Common myeloid progenitor, CD34-positive (primary cell): Measurements from ENCODE around the gene TIMM17B.
"Not testable (repeated sequence)": the region's sequence is repeated elsewhere in the genome, so short reads cannot be mapped to it uniquely, and the experiment has no call there.

Experiments
- CTCF ChIA-PET: fragments of 350-600 bp; sonication (Branson Sonifier 250); formaldehyde crosslinking; loops from one replicate; lab custom pipeline; 2021; ENCODE audit warnings: antibody characterized with exemption; lab: Charles Lee
- POLR2A ChIA-PET: fragments of 350-600 bp; sonication (Branson Sonifier 250); formaldehyde crosslinking; loops from one replicate; lab custom pipeline; 2021; ENCODE audit warnings: antibody characterized with exemption; lab: Charles Lee
- DNase-seq, 3 donors: peaks; one replicate each; pipeline versions ENCODE4 v3.0.0 to v3.0.0-alpha.2; 2013
- H3K27ac ChIP-seq, 2 experiments: 1 replicate in 1 of 2; 2 replicates in 1 of 2; pipeline ENCODE4 v1.7.0; 2013; ENCODE audit warnings: inconsistent platforms in 2 of 2, low read length in 2 of 2, mild to moderate bottlenecking in 2 of 2, low read depth in 1 of 2, moderate library complexity in 1 of 2; ENCODE audit not compliant: severe bottlenecking in 2 of 2, insufficient read depth in 1 of 2, poor library complexity in 1 of 2
- H3K27me3 ChIP-seq, 5 experiments: replicated peaks in 2 of 5; 1 replicate in 3 of 5; 2 replicates in 2 of 5; pipeline versions ENCODE4 v1.6.1 to v1.7.0; 2013; ENCODE audit warnings: low read length in 4 of 5, mild to moderate bottlenecking in 2 of 5, moderate library complexity in 2 of 5, inconsistent platforms in 1 of 5; ENCODE audit not compliant: insufficient read depth in 5 of 5, control insufficient read depth in 4 of 5
- H3K36me3 ChIP-seq, 4 experiments: 1 replicate in 2 of 4; 2 replicates in 2 of 4; pipeline versions ENCODE4 v1.6.1 to v1.7.0; 2013; ENCODE audit warnings: low read length in 3 of 4, control low read depth in 1 of 4, mild to moderate bottlenecking in 1 of 4; ENCODE audit not compliant: control insufficient read depth in 4 of 4, insufficient read depth in 4 of 4
- H3K4me1 ChIP-seq, 4 experiments: 1 replicate in 3 of 4; 2 replicates in 1 of 4; pipeline versions ENCODE4 v1.6.1 to v1.7.1; 2013; ENCODE audit warnings: low read length in 3 of 4, mild to moderate bottlenecking in 3 of 4, control low read depth in 1 of 4, inconsistent platforms in 1 of 4, moderate library complexity in 1 of 4; ENCODE audit not compliant: control insufficient read depth in 4 of 4, insufficient read depth in 4 of 4; ENCODE audit errors: control extremely low read depth in 1 of 4
- H3K4me3 ChIP-seq, 7 experiments: 1 replicate in 4 of 7; 2 replicates in 3 of 7; pipeline versions ENCODE4 v1.5.1 to v1.7.0; 2013; ENCODE audit warnings: mild to moderate bottlenecking in 7 of 7, low read length in 6 of 7, moderate library complexity in 6 of 7, inconsistent platforms in 2 of 7, low read depth in 2 of 7, control low read depth in 1 of 7; ENCODE audit not compliant: insufficient read depth in 4 of 7, control insufficient read depth in 1 of 7; ENCODE audit errors: extremely low read depth in 1 of 7
- H3K9me3 ChIP-seq, 5 experiments: 1 replicate in 4 of 5; 2 replicates in 1 of 5; pipeline versions ENCODE4 v1.6.1 to v1.7.1; 2013; ENCODE audit warnings: low read length in 4 of 5, mild to moderate bottlenecking in 2 of 5, inconsistent platforms in 1 of 5, low read depth in 1 of 5, moderate library complexity in 1 of 5; ENCODE audit not compliant: control insufficient read depth in 4 of 5, insufficient read depth in 2 of 5; ENCODE audit errors: control extremely low read depth in 1 of 5
- WGBS: methylation state at CpG from one replicate; pipeline ENCODE4 v1.1.5; 2013; ENCODE audit not compliant: insufficient coverage; 5-methylcytosine and 5-hydroxymethylcytosine counted together

TIMM17B gene

GRCh38 chrX:48876944-48877343 lies 20.6 kb downstream of the TIMM17B start:
- H3K4me3 ChIP-seq, DNase-seq, POLR2A ChIA-PET, H3K36me3 ChIP-seq, H3K27me3 ChIP-seq, H3K9me3 ChIP-seq, H3K4me1 ChIP-seq, H3K27ac ChIP-seq: not testable (repeated sequence)
- no CpG with 5 or more reads among the region's 4 CpGs for WGBS
- CTCF ChIA-PET: interaction anchor here (1.1 kb wide), 1 partner anchor 10 kb away, joined by 4 read pairs; no protein-coding TSS in a partner anchor

- H3K4me1 ChIP-seq, DNase-seq, H3K4me3 ChIP-seq, CTCF ChIA-PET, H3K27ac ChIP-seq, H3K36me3 ChIP-seq, H3K27me3 ChIP-seq, POLR2A ChIA-PET, H3K9me3 ChIP-seq: not testable (repeated sequence)
- whole genome bisulfite sequencing: no CpG with 5 or more reads among the region's 2 CpGs
These were observed 25.6 kb downstream of the TIMM17B start for GRCh38 chrX:48872017-48872416.

- H3K4me1 ChIP-seq: peaks cover 0 to 2% (median 0%) of the 10 kb centered on the region in 4 experiments
- H3K36me3 ChIP-seq: no peaks in the 10 kb centered on the region
- no peaks in the 10 kb centered on the region for H3K9me3 ChIP-seq
- 51% methylated on average over 4 of the region's 4 CpGs for WGBS
- no peak for DNase-seq
- ChIA-PET CTCF (interaction anchor here (1.4 to 1.6 kb wide), 2 partner anchors 15 to 27 kb away, joined by 3 read pairs; no protein-coding TSS in a partner anchor), POLR2A (no interaction called here)
- H3K27me3 ChIP-seq: no peaks in the 10 kb centered on the region
- no peak overlapping the region for H3K4me3 ChIP-seq
- no peak overlapping the region for H3K27ac ChIP-seq
These were observed 33.4 kb downstream of the TIMM17B start for GRCh38 chrX:48864210-48864609.

- Histone ChIP-seq H3K36me3 (no peaks in the 10 kb centered on the region), H3K4me1 (no peaks in the 10 kb centered on the region), H3K9me3 (peaks cover 0 to 2% (median 0%) of the 10 kb centered on the region in 5 experiments), H3K27ac (no peak overlapping the region), H3K27me3 (no peaks in the 10 kb centered on the region), H3K4me3 (no peak overlapping the region)
- POLR2A ChIA-PET: no interaction called here
- DNase-seq: peak in 1 of 3 donors; percentile 15
- CTCF ChIA-PET: no interaction called here
- 17% methylated on average over 1 of the region's 5 CpGs for WGBS
These were observed 42.7 kb downstream of the TIMM17B start for GRCh38 chrX:48854898-48855297.

GRCh38 chrX:48854121-48854804 lies 43.3 kb downstream of the TIMM17B start:
- H3K27me3 ChIP-seq, H3K27ac ChIP-seq, H3K36me3 ChIP-seq, CTCF ChIA-PET, POLR2A ChIA-PET, H3K9me3 ChIP-seq, H3K4me3 ChIP-seq, DNase-seq, H3K4me1 ChIP-seq: not testable (repeated sequence)
- 92% methylated on average over 9 of the region's 12 CpGs for WGBS

GRCh38 chrX:48853494-48853893 lies 44.1 kb downstream of the TIMM17B start:
- POLR2A ChIA-PET, CTCF ChIA-PET, H3K9me3 ChIP-seq, DNase-seq, H3K36me3 ChIP-seq, H3K27ac ChIP-seq, H3K4me3 ChIP-seq, H3K4me1 ChIP-seq, H3K27me3 ChIP-seq: not testable (repeated sequence)

GRCh38 chrX:48852857-48853256 lies 44.7 kb downstream of the TIMM17B start:
- POLR2A ChIA-PET: no interaction called here
- Histone ChIP-seq H3K9me3 (peaks cover 0 to 2% (median 0%) of the 10 kb centered on the region in 5 experiments), H3K4me3 (no peak overlapping the region), H3K27me3 (no peaks in the 10 kb centered on the region), H3K27ac (no peak overlapping the region), H3K4me1 (no peaks in the 10 kb centered on the region), H3K36me3 (no peaks in the 10 kb centered on the region)
- DNase-seq: no peak
- WGBS: 81% methylated on average over 7 of the region's 7 CpGs
- CTCF ChIA-PET: no interaction called here
